Stomach (tissue), 4 donors: ENCODE data around the gene SSC5D.

ENCODE experiments used
- CTCF ChIP-seq, 7 experiments: fragments of 450-650 bp in 4 of 7; fragments of 200-600 bp in 3 of 7; sonication (generic) in 3 of 7; IDR thresholded peaks; one replicate each; pipeline ENCODE4 v1.5.1; 2016 to 2019; ENCODE audit warnings: antibody characterized with exemption in 7 of 7, control low read depth in 2 of 7, mild to moderate bottlenecking in 1 of 7
- EP300 ChIP-seq: sonication (generic); formaldehyde crosslinking; IDR thresholded peaks from one replicate; pipeline ENCODE4 v1.6.1; 2017; ENCODE audit warnings: antibody characterized with exemption
- POLR2A ChIP-seq, 4 donors: fragments of 450-650 bp; IDR thresholded peaks; one replicate each; pipeline ENCODE4 v1.6.1; 2016; ENCODE audit warnings: antibody characterized with exemption in 4 of 4, control low read depth in 2 of 4, mild to moderate bottlenecking in 1 of 4, moderate library complexity in 1 of 4

- TF ChIP-seq EP300: no peak
- no peak for TF ChIP-seq CTCF (IDR thresholded peaks at IDR 0.05)
- no peak for TF ChIP-seq POLR2A (IDR thresholded peaks at IDR 0.05)
These were observed 3.5 kb downstream of the SSC5D start for GRCh38 chr19:55491546-55492360.
